ENCODE data around the gene STAG3.
"Not testable (repeated sequence)": the region's sequence is repeated elsewhere in the genome, so short reads cannot be mapped to it uniquely, and the experiment has no call there.

The STAG3 gene

GRCh38 chr7:100212631-100213286 lies 35.0 kb downstream of the STAG3 start:
- no peak for DNase-seq

GRCh38 chr7:100213672-100214071 lies 36.0 kb downstream of the STAG3 start:
- no peak for DNase-seq

- DNase-seq: not testable (repeated sequence)
Observed at GRCh38 chr7:100214356-100214755, 36.6 kb downstream of the STAG3 start.

GRCh38 chr7:100215895-100216294 lies 38.2 kb downstream of the STAG3 start:
- DNase-seq: no peak

GRCh38 chr7:100217934-100218333 lies 40.2 kb downstream of the STAG3 start:
- DNase-seq: peak in 1 of 2 donors; percentile 15

- DNase-seq: no peak
Observed at GRCh38 chr7:100219271-100219737, 41.6 kb downstream of the STAG3 start.

GRCh38 chr7:100219801-100220585 lies 42.3 kb downstream of the STAG3 start, which contains the start of gene PVRIG:
TSS of gene PVRIG (plus strand) at chr7:100219949. CDS start at chr7:100219971, 22 bp downstream.
- DNase-seq: not testable (repeated sequence)

- no peak for DNase-seq
Observed at GRCh38 chr7:100220586-100221230, 43.0 kb downstream of the STAG3 start.

GRCh38 chr7:100221231-100221718 lies 43.6 kb downstream of the STAG3 start:
- DNase-seq: no peak

GRCh38 chr7:100221767-100222444 lies 44.2 kb downstream of the STAG3 start:
- DNase-seq: no peak

GRCh38 chr7:100222445-100223132 lies 44.9 kb downstream of the STAG3 start:
- no peak for DNase-seq

GRCh38 chr7:100223376-100223927 lies 45.7 kb downstream of the STAG3 start:
- DNase-seq: not testable (repeated sequence)

GRCh38 chr7:100224891-100225290 lies 47.2 kb downstream of the STAG3 start:
- DNase-seq: not testable (repeated sequence)

GRCh38 chr7:100234660-100235317 lies 57.1 kb downstream of the STAG3 start:
- DNase-seq: not testable (repeated sequence)

GRCh38 chr7:100239975-100240374 lies 62.3 kb downstream of the STAG3 start:
- DNase-seq: not testable (repeated sequence)

GRCh38 chr7:100243385-100243784 lies 65.7 kb downstream of the STAG3 start:
- DNase-seq: peak; percentile 5 to 20

GRCh38 chr7:100244988-100245605 lies 67.4 kb downstream of the STAG3 start:
- not testable (repeated sequence) for DNase-seq

GRCh38 chr7:100246121-100246864 lies 68.6 kb downstream of the STAG3 start:
- not testable (repeated sequence) for DNase-seq

- DNase-seq: not testable (repeated sequence)
Observed at GRCh38 chr7:100246865-100247137, 69.1 kb downstream of the STAG3 start.

- DNase-seq: no peak
Observed at GRCh38 chr7:100247152-100247757, 69.5 kb downstream of the STAG3 start.

Data from inflammatory macrophage treated with lipopolysaccharide for 1 hour (primary cell).